ENCODE results near the gene ZFP28.

- TF ChIP-seq, protein P1, sequence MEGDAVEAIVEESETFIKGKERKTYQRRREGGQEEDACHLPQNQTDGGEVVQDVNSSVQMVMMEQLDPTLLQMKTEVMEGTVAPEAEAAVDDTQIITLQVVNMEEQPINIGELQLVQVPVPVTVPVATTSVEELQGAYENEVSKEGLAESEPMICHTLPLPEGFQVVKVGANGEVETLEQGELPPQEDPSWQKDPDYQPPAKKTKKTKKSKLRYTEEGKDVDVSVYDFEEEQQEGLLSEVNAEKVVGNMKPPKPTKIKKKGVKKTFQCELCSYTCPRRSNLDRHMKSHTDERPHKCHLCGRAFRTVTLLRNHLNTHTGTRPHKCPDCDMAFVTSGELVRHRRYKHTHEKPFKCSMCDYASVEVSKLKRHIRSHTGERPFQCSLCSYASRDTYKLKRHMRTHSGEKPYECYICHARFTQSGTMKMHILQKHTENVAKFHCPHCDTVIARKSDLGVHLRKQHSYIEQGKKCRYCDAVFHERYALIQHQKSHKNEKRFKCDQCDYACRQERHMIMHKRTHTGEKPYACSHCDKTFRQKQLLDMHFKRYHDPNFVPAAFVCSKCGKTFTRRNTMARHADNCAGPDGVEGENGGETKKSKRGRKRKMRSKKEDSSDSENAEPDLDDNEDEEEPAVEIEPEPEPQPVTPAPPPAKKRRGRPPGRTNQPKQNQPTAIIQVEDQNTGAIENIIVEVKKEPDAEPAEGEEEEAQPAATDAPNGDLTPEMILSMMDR (optimal IDR thresholded peaks at IDR 0.05 in 1 of 3, IDR thresholded peaks at IDR 0.05 in 1 of 3, conservative IDR thresholded peaks at IDR 0.05 in 1 of 3; ENCODE audit: extremely low read depth in 1 of 3, insufficient read depth in 2 of 3, low read length in 3 of 3) = no peak
- no peak for TF ChIP-seq EZH2 (IDR thresholded peaks at IDR 0.05; ENCODE audit: low read length)
These were observed 62.6 kb downstream of the ZFP28 start for GRCh38 chr19:56601375-56601774.

Data from keratinocyte (primary cell).